NCI-H510A (cell line): ENCODE measurements around the gene VTCN1.

Experiments
- DNase-seq: peaks from one replicate; lab custom pipeline; 2025; lab: John Stamatoyannopoulos, UW

Gene VTCN1

GRCh38 chr1:117209094-117209493 lies 1.6 kb downstream of the VTCN1 start:
- DNase-seq: no peak

- no peak for DNase-seq
These were observed 2.1 kb downstream of the VTCN1 start for GRCh38 chr1:117208580-117208979.

DNA sequence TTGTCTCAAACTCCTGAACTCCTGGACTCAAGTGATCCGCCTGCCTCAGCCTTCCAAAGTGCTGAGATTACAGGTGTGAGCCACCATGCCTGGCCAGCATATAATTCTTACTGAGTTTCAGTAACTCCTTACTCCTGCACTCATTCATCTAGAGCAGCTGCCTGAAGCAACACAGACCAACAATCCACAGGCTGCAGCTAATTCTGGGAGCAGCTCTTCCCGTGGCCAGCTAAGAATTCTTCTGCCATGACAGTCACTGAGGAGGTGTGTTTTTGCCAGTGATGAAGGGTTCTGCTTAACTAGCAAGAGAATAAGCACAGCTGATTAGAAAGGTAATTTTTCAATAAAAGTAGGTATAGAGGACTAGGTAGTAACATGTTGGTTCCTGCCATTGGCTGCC lies 5.4 kb downstream of the VTCN1 start:
- DNase-seq: no peak

DNA sequence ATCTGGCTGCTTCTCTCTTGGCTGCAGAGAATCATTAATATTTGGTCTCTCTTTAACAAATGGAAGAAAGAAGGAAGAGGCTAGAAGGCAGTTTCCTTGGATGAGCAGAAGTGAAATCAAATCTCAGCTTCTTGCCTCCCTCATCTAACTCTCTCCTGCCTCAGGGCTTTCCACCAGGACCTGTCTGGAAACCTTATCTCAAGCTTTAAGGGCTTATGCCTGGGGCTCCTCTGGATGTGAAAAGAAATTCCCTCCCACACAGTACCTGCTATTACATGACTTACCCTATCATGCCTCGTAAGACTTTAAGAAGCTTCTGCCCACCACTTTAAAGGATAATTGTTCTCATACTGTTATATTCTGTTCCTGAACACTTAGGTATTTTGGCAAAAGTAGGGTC lies 8.9 kb downstream of the VTCN1 start:
- DNase-seq: no peak

DNA sequence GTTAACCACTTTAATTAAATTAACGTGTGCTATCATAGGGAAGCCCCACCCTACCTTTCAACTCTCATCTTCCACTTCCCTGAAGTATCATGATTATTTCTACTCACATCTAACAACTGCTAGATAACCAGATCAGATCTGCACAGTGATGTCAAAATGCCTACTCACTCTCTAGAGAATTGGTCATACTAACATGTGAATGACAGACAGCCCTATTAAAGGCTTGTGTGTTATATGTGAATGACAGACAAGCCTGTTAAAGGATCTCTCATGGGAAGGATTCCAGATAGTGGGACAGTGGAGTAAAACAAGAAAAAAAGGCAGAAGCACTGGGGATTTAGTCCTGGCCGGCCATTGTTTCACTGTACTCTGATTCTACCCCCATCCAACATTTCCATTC lies 12.6 kb downstream of the VTCN1 start:
- DNase-seq: no peak

GRCh38 chr1:117189726-117190125 lies 21.0 kb downstream of the VTCN1 start:
- DNase-seq: no peak

GRCh38 chr1:117188816-117189437 lies 21.8 kb downstream of the VTCN1 start:
- no peak for DNase-seq

- no peak for DNase-seq
These were observed 22.4 kb downstream of the VTCN1 start for GRCh38 chr1:117188170-117188815.

DNA sequence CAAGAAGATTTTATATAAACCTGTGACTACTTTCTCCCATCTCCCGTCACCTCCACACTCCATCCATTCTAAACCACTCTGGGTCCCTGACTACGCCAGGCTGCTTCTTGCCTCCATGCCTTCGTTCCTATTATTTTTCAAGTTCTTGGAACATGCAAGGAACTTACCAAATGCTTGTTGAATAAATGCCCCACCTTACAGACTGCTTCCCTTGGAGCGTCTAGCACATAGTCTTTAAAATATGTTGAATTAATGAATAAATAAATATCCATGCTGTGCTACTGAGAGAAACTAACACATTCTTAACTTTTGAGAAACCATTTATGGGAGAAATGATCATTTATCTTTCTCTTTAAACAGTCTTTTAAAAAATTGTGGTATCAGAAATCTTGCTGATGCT lies 27.6 kb downstream of the VTCN1 start:
- no peak for DNase-seq

DNA sequence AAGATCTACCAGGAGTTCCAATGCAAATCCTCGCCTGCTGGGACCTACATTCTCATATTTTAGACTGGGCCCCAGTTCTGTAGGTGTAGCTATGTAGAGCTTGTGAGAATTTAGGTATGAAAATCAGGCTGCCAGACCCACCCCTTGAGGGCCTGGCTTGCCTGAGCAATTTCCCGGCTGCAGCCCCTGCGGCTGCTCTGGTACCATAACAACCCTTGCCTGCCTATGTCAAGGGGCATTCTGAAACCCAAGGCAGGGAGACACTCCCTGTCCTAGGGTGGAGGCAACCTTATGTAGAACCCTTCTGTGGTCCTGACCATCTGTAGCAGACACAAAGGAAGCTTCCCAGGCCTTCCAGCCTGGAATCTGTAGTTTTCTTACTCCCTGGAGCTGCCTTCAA lies 28.4 kb downstream of the VTCN1 start:
- DNase-seq: no peak

- no peak for DNase-seq
These were observed 29.1 kb downstream of the VTCN1 start for GRCh38 chr1:117181630-117182041.

DNA sequence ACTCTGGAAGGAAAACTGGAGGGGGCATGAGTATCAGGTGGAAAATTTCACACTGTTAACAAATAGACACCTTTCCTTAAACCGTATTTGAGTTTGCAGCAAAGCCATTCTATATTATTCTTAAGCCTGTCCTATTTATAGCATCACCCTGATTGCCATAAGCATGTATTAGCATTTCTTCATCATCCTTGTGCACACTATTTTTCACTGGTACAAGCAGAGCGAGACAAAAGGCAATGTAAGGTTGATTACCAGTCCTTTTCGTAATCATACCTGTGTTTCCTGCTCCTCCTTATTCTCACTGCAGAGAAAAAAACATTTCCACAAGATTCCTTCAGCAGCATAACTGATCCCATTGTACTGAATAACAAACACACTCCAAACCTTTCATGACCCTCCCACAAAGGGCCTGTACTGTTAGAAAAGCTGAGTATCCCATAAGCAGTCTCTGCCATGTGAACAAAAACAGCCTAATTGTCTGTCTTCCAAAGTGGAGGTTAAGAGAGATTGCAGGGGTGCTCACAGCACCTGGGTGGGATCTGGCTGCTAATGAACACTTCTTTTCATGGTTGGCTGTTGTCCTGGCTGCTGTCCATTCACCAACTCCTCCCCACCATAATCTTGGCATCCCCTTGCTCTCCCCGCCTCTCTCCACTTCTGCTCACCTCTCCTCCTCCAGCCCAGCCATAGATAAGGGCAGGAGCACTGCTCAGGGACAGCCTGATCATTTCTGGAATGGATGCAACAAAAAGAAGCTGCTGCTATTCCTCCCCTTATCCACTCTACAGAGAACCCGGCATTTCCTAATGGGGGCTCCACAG lies 30.4 kb downstream of the VTCN1 start:
- DNase-seq: no peak

GRCh38 chr1:117179471-117179870 lies 31.3 kb downstream of the VTCN1 start:
- DNase-seq: no peak

DNA sequence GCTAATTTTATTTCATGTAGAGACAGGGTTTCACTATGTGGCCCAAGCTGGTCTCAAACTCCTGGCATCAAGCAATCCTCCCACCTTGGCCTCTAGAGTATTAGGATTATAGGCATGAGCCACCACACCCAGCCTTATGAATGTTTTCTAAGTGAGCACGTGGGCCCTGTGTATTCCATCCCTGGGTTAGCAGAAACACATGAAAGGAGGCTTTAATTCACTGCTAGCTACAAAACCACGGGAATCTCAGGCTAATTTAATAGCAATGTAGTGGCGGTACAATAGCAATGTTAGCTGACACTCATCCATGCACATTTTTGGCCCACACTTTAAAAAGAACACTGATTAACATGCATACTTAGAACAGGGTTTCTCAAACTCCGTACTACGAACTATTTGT lies 32.0 kb downstream of the VTCN1 start:
- DNase-seq: no peak

DNA sequence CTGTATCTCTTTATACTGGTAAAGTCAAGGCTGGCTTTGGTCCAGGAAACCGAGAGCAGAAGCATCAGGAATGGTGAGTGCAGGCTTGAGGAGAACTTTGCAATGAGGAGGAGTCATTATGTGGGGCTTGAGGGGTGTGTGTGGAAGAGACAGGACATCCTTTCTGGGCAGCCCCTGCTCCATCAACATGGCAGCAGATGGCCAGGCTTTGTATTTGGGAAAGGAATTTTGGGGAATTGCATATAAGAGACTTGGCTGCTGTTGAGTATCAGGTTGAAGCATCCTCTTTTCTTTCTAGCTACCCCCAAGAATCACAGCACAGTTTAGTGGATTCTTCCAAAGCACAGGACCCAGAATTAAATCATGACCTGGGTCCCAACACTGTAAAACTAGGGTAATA lies 33.4 kb downstream of the VTCN1 start:
- no peak for DNase-seq

DNA sequence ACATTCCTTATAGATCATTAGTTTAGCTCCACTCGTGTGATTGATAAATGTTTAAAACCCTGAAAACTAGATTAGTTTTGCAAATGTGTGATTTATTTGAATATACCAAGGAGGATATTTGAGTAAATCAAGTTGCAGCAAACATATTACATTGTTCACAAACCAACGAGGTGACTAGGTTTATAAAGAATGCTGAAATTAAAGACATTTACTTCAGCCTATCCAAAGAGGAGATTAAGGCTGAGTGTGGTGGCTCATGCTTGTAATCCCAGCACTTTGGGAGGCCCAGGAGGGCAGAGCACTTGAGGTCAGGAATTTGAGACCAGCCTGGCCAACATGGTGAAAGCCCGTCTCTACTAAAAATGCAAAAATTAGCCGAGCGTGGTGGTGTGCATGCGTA lies 34.1 kb downstream of the VTCN1 start:
- no peak for DNase-seq

GRCh38 chr1:117174851-117175250 lies 35.9 kb downstream of the VTCN1 start:
- DNase-seq: no peak

GRCh38 chr1:117173691-117174090 lies 37.0 kb downstream of the VTCN1 start:
- DNase-seq: no peak

DNA sequence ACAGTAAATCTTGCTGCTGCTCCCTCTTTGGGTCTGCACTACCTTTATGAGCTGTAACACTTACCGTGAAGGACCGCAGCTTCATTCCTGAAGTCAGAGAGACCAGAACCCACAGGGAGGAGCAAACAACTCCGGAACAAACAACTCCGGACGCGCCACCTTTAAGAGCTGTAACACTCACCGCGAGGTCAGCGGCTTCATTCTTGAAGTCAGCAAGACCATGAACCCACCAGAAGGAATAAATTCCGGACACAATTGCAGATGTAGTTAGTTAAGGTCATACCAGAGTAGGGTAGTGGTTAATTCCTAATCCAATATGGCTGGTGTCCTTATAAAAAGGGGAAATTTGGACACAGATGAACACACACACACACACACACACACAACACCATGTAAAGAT lies 37.7 kb downstream of the VTCN1 start:
- no peak for DNase-seq

DNA sequence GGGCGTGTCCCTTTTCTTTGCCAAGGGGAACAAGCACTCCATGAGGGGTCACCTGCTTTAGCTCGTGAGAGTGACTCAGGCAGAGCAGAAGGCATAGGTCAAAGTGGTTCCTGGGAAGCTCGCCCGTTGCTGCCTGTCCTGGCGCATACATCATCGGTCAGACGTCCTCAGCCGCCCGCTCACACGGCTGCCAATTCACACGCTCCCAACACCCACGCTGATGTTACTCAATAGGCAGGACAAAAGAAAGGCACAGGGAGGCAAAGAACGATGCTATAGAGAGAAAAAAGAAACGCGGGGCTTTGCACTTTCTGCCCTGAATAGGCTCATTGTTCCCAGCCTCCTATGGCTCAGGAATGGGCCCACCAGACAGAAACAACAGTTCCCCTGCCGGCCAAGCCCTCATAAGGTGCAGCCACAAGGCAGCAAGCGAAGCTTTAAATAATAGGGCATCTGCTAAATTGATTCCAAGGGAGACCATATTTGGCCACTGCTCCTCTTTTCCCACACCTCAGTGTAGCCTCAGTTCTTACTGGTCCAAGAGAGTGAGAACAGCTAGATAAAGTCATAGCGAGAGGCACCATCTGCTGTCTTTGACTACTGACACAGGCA lies 38.7 kb downstream of the VTCN1 start:
- no peak for DNase-seq

GRCh38 chr1:117169871-117170596 lies 40.7 kb downstream of the VTCN1 start:
- no peak for DNase-seq

- no peak for DNase-seq
These were observed 43.3 kb downstream of the VTCN1 start for GRCh38 chr1:117167402-117167801.
